Astrocyte (in vitro differentiated cells and primary cell): ENCODE measurements around the gene PRKD1.

ENCODE experiments used
- CTCF ChIP-seq: IDR thresholded peaks from 2 replicates; pipeline ENCODE4 v1.5.1; 2011; ENCODE audit warnings: low read depth, mild to moderate bottlenecking, inconsistent platforms, low read length, moderate library complexity; ENCODE audit not compliant: insufficient read depth
- EZH2 ChIP-seq: IDR thresholded peaks from 2 replicates; pipeline ENCODE4 v1.6.1; 2012; ENCODE audit warnings: mild to moderate bottlenecking, low read length, inconsistent platforms; ENCODE audit not compliant: insufficient read depth

- TF ChIP-seq CTCF (no peak), EZH2 (no peak)
Observed at GRCh38 chr14:29853272-29853671, 74.4 kb downstream of the PRKD1 start.
